ENCODE measurements around the gene GSTT2.
A peak's percentile ranks its signal among the peaks of the same experiment; 100 is the strongest.

GSTT2 gene

DNA sequence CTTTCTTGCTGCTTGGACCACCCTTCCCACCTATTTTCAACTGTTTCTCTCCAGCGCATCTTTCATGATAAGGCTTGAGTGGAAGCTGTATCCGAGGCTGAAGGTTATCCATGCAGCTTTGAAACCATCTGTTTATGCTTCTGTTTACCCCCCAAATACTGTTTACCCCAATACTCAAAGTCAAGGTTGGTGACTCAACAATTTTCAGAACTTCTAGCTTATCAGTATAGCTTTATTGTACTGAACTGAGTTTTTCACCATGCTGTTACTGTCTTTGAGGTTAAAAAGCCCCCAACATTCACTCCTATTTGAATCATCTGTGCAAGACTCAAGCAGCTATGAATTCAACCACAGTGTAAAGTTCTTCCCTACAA is 30.1 kb downstream of the GSTT2 start:
- 0 out of 2 replicates have a peak overlapping the region, but pooled peaks have one; percentile 34 for H3K4me2 ChIP-seq
- H3K36me3 ChIP-seq (ENCODE audit: insufficient read depth), result no peaks in the 10 kb centered on the region
- no peak overlapping the region for H3K27ac ChIP-seq
- peaks cover 16% of the 10 kb centered on the region for H3K4me1 ChIP-seq (ENCODE audit: low read depth, poor library complexity, severe bottlenecking)
- H3K4me3 ChIP-seq (IDR thresholded peaks at IDR 0.05; ENCODE audit: insufficient read depth, low read depth, low read length), result no peak overlapping the region
- peaks cover 22% of the 10 kb centered on the region; the same call in 1 of the 2 replicates for H3K79me2 ChIP-seq (ENCODE audit: insufficient read depth, low read depth)
- H3K9ac ChIP-seq, result no peak overlapping the region
- TF ChIP-seq, protein P1, sequence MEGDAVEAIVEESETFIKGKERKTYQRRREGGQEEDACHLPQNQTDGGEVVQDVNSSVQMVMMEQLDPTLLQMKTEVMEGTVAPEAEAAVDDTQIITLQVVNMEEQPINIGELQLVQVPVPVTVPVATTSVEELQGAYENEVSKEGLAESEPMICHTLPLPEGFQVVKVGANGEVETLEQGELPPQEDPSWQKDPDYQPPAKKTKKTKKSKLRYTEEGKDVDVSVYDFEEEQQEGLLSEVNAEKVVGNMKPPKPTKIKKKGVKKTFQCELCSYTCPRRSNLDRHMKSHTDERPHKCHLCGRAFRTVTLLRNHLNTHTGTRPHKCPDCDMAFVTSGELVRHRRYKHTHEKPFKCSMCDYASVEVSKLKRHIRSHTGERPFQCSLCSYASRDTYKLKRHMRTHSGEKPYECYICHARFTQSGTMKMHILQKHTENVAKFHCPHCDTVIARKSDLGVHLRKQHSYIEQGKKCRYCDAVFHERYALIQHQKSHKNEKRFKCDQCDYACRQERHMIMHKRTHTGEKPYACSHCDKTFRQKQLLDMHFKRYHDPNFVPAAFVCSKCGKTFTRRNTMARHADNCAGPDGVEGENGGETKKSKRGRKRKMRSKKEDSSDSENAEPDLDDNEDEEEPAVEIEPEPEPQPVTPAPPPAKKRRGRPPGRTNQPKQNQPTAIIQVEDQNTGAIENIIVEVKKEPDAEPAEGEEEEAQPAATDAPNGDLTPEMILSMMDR (conservative IDR thresholded peaks at IDR 0.05; ENCODE audit: low read depth, low read length), result no peak
- H4K20me1 ChIP-seq (ENCODE audit: insufficient read depth), result no peaks in the 10 kb centered on the region
- no peaks in the 10 kb centered on the region for H3K27me3 ChIP-seq (ENCODE audit: insufficient read depth, low read depth)
- H2AFZ ChIP-seq (ENCODE audit: low read depth), result peak overlapping the region; percentile 78; the same call in 1 of the 2 replicates

DNA sequence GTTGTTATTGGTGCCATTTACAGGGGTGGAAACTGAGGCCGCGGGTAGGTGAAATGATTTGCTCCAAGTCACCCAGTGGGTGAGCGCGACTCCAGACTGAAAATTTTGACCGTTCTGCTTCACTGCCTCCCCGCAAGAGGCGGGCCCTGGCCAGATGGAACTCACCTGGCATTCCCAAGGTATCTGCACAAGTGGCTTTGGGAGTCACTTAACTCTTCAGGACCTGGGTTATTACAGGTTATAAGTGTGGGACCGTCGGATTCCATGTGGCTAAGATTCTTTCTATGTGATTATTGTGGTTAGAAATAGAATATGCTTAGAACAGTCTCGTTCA is 31.8 kb downstream of the GSTT2 start:
- peak overlapping the region; percentile 62 for H3K27ac ChIP-seq
- peaks cover 37% of the 10 kb centered on the region; the same call in 1 of the 2 replicates for H3K79me2 ChIP-seq (ENCODE audit: insufficient read depth, low read depth)
- peak overlapping the region; percentile 78 for H2AFZ ChIP-seq (ENCODE audit: low read depth)
- no peaks in the 10 kb centered on the region for H3K27me3 ChIP-seq (ENCODE audit: insufficient read depth, low read depth)
- peak overlapping the region; percentile 49 for H3K4me3 ChIP-seq (IDR thresholded peaks at IDR 0.05; ENCODE audit: insufficient read depth, low read depth, low read length)
- no peaks in the 10 kb centered on the region for H4K20me1 ChIP-seq (ENCODE audit: insufficient read depth)
- H3K4me1 ChIP-seq (ENCODE audit: low read depth, poor library complexity, severe bottlenecking), result peaks cover 16% of the 10 kb centered on the region
- peak overlapping the region; percentile 64 for H3K9ac ChIP-seq
- TF ChIP-seq, protein P1 (conservative IDR thresholded peaks at IDR 0.05; ENCODE audit: low read depth, low read length), result no peak
- peak overlapping the region; percentile 99 for H3K4me2 ChIP-seq
- H3K36me3 ChIP-seq (ENCODE audit: insufficient read depth), result no peaks in the 10 kb centered on the region

DNA sequence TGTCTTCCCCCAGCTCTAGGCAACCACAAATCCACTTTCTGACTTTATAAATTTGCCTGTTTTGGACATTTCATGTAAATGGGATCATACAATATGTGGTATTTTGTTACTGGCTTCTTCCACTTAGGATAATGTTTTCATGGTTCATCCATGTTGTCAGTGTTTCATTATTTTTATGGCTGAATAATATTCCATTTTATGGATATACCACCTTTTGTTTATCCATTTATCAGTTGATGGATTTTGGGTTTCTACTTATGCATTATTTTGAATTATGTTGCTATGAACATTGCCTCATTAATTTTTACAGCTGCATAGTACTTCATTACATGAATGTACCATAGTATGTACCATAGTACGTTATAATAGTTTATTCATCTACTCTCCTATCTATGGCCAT is 36.2 kb downstream of the GSTT2 start:
- H3K27ac ChIP-seq, result no peak overlapping the region
- TF ChIP-seq, protein P1 (conservative IDR thresholded peaks at IDR 0.05; ENCODE audit: low read depth, low read length), result no peak
- no peaks in the 10 kb centered on the region for H3K27me3 ChIP-seq (ENCODE audit: insufficient read depth, low read depth)
- no peak overlapping the region for H3K4me3 ChIP-seq (IDR thresholded peaks at IDR 0.05; ENCODE audit: insufficient read depth, low read depth, low read length)
- no peak overlapping the region for H3K9ac ChIP-seq
- H3K79me2 ChIP-seq (ENCODE audit: insufficient read depth, low read depth), result peaks cover 46% of the 10 kb centered on the region; the same call in 1 of the 2 replicates
- H3K36me3 ChIP-seq (ENCODE audit: insufficient read depth), result no peaks in the 10 kb centered on the region
- no peak overlapping the region for H2AFZ ChIP-seq (ENCODE audit: low read depth)
- peaks cover 8% of the 10 kb centered on the region for H3K4me1 ChIP-seq (ENCODE audit: low read depth, poor library complexity, severe bottlenecking)
- H4K20me1 ChIP-seq (ENCODE audit: insufficient read depth), result no peaks in the 10 kb centered on the region
- no peak overlapping the region for H3K4me2 ChIP-seq

DNA sequence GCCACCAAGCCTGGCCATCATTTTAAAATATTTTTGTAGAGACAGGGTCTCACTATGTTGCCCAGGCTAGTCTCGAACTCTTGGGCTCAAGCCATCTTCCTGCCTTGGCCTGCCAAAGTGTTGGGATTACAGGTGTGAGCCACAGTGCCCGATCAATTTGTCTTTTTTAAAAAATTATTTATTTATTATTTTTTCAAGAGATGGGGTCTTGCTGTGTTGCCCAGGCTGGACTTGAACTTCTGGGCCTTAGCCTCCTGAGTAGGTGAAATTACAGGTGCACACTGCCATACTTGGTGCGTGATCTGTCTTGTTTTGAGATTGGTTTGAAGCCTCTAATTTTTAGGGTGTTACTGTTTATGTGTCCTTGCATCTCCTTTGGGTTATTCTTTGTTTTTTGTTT is 41.4 kb downstream of the GSTT2 start:
- H3K79me2 ChIP-seq (ENCODE audit: insufficient read depth, low read depth), result peaks cover 35% of the 10 kb centered on the region; the same call in 1 of the 2 replicates
- H4K20me1 ChIP-seq (ENCODE audit: insufficient read depth), result no peaks in the 10 kb centered on the region
- 0 out of 2 replicates have a peak, but pooled peaks cover 4% of the 10 kb centered on the region for H3K36me3 ChIP-seq (ENCODE audit: insufficient read depth)
- H3K4me1 ChIP-seq (ENCODE audit: low read depth, poor library complexity, severe bottlenecking), result no peaks in the 10 kb centered on the region
- H3K27ac ChIP-seq, result no peak overlapping the region
- TF ChIP-seq, protein P1 (conservative IDR thresholded peaks at IDR 0.05; ENCODE audit: low read depth, low read length), result no peak
- H3K9ac ChIP-seq, result no peak overlapping the region
- H3K4me3 ChIP-seq (IDR thresholded peaks at IDR 0.05; ENCODE audit: insufficient read depth, low read depth, low read length), result no peak overlapping the region
- no peak overlapping the region for H3K4me2 ChIP-seq
- H2AFZ ChIP-seq (ENCODE audit: low read depth), result no peak overlapping the region
- no peaks in the 10 kb centered on the region for H3K27me3 ChIP-seq (ENCODE audit: insufficient read depth, low read depth)

All from KMS-11 (cell line).